Measurements from ENCODE around the gene COL21A1. TPM values are rescaled to one million over a fixed set of nuclear protein-coding genes. Genes with fewer than 3 reads are reported as not detected.

COL21A1 gene
- total and polyA plus RNA-seq, 2 of the 13 experiments (the other 11 are each of a cell fraction or from before 2014, with no cell fraction given) = 0.13 TPM; not detected in 1

GRCh38 chr6:56204134-56204533 lies 43.2 kb downstream of the COL21A1 start:
- H3K9me3 ChIP-seq (ENCODE audit: low read length) = no peaks in the 10 kb centered on the region
- no peak overlapping the region for H2AFZ ChIP-seq (ENCODE audit: low read length)
- ChIA-PET POLR2A (no interaction called here), CTCF (ENCODE audit: low intra/inter-chr PET ratio, low total read pairs) (no interaction called here)
- 16% methylated on average over 4 of the region's 4 CpGs for WGBS (ENCODE audit: low lambda C conversion rate)
- H3K9ac ChIP-seq (ENCODE audit: insufficient read depth, low read depth, low read length) = no peak overlapping the region
- H3K4me3 ChIP-seq (replicated peaks in 1 of 3; ENCODE audit: insufficient read depth in 1 of 3, low read depth in 2 of 3, low read length in 3 of 3) = no peak overlapping the region
- H3K4me1 ChIP-seq (ENCODE audit: insufficient read depth, low read length) = peaks cover 8% of the 10 kb centered on the region; the same call in 1 of the 2 replicates
- intact Hi-C loops (cut with micrococcal nuclease; ENCODE audit: unreplicated experiment) (no loop called here), in situ Hi-C loops (cut with HindIII; ENCODE audit: extremely low pct_ligation_motif_present, low pct_unique_long_range_greater_than_20kb) (no loop called here)
- H3K36me3 ChIP-seq (replicated peaks in 1 of 2; ENCODE audit: control insufficient read depth in 1 of 2, insufficient read depth in 2 of 2, low read length in 2 of 2) = no peaks in the 10 kb centered on the region
- TF ChIP-seq FOXA1 (IDR thresholded peaks at IDR 0.05) (no peak), FOXA1 (CRISPR knock-in tag; IDR thresholded peaks at IDR 0.05) (peak; percentile 49; the same call in 1 of the 2 replicates), ZNF891 (CRISPR knock-in tag; IDR thresholded peaks at IDR 0.05) (no peak)
- DNase-seq (ENCODE audit: low spot score) (no peak), FAIRE-seq (no peak), ATAC-seq (peak; percentile 54)
- H3K27me3 ChIP-seq (ENCODE audit: control insufficient read depth in 1 of 2, insufficient read depth in 2 of 2, low read length in 2 of 2) = no peaks in the 10 kb centered on the region
- no peak overlapping the region for H3K4me2 ChIP-seq (ENCODE audit: low read depth, low read length)
- H3K79me2 ChIP-seq (ENCODE audit: insufficient read depth, low read length) = no peaks in the 10 kb centered on the region
- H4K20me1 ChIP-seq (ENCODE audit: insufficient read depth, low read length) = no peaks in the 10 kb centered on the region
- no TSS peak for BruUV-seq (replicated peaks)
- H3K27ac ChIP-seq (ENCODE audit: extremely low read length, insufficient read depth, low read length) = no peak overlapping the region

- 9% methylated on average over 3 of the region's 3 CpGs for WGBS (ENCODE audit: low lambda C conversion rate)
- intact Hi-C loops (cut with micrococcal nuclease; ENCODE audit: unreplicated experiment) = no loop called here
- Histone ChIP-seq H3K9me3 (ENCODE audit: low read length) (no peaks in the 10 kb centered on the region), H3K27ac (ENCODE audit: extremely low read length, insufficient read depth, low read length) (no peak overlapping the region), H2AFZ (ENCODE audit: low read length) (no peak overlapping the region), H3K4me3 (replicated peaks in 1 of 3; ENCODE audit: insufficient read depth in 1 of 3, low read depth in 2 of 3, low read length in 3 of 3) (no peak overlapping the region), H3K9ac (ENCODE audit: insufficient read depth, low read depth, low read length) (no peak overlapping the region), H3K4me1 (ENCODE audit: insufficient read depth, low read length) (peaks cover 8% of the 10 kb centered on the region; the same call in 1 of the 2 replicates), H3K4me2 (ENCODE audit: low read depth, low read length) (no peak overlapping the region), H3K36me3 (replicated peaks in 1 of 2; ENCODE audit: control insufficient read depth in 1 of 2, insufficient read depth in 2 of 2, low read length in 2 of 2) (no peaks in the 10 kb centered on the region), H3K79me2 (ENCODE audit: insufficient read depth, low read length) (no peaks in the 10 kb centered on the region), H4K20me1 (ENCODE audit: insufficient read depth, low read length) (no peaks in the 10 kb centered on the region), H3K27me3 (ENCODE audit: control insufficient read depth in 1 of 2, insufficient read depth in 2 of 2, low read length in 2 of 2) (no peaks in the 10 kb centered on the region)
- DNase-seq (ENCODE audit: low spot score) (no peak), FAIRE-seq (no peak), ATAC-seq (no peak)
- no TSS peak for BruUV-seq (replicated peaks)
- in situ Hi-C loops (cut with HindIII; ENCODE audit: extremely low pct_ligation_motif_present, low pct_unique_long_range_greater_than_20kb) = no loop called here
- ChIA-PET POLR2A (no interaction called here), CTCF (ENCODE audit: low intra/inter-chr PET ratio, low total read pairs) (no interaction called here)
- no peak for TF ChIP-seq PRMT3 (CRISPR knock-in tag; IDR thresholded peaks at IDR 0.05; ENCODE audit: borderline replicate concordance, low read depth)
Measured at GRCh38 chr6:56199956-56200355, 47.4 kb downstream of the COL21A1 start.

Measured in HepG2 (cell line).